WI38 (cell line): ENCODE measurements around the gene FIBP.

Source experiments
- H3K4me3 ChIP-seq: 2 replicates; pipeline ENCODE4 v1.5.1; 2011; ENCODE audit warnings: low read depth, mild to moderate bottlenecking, control low read depth, low read length
- TF ChIP-seq, protein P1 (sequence below): IDR thresholded peaks from 2 replicates; pipeline ENCODE4 v1.5.1; 2012; ENCODE audit warnings: low read depth, mild to moderate bottlenecking, control low read depth, low read length

The FIBP gene

DNA sequence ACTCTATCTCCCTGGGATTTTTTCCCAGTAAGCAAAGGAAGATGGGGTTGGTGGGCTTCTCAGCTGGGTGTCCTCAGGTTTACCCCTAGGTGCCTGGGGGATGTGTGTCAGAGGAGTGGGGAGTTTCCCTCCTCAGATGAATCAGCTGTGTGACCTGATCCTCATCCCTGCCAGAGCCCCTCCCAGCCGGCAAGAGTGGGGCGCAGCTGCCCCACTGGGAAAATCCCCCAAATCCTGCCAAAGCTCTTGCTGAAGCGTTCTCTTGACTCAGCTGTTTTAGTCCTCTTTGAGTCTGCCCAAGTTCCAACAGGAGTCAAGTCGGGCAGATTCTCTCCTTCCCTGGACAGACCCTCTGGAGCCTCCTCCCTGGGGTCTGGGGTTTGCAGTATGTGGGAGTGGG is 24.6 kb upstream of the FIBP start:
- TF ChIP-seq, protein P1, sequence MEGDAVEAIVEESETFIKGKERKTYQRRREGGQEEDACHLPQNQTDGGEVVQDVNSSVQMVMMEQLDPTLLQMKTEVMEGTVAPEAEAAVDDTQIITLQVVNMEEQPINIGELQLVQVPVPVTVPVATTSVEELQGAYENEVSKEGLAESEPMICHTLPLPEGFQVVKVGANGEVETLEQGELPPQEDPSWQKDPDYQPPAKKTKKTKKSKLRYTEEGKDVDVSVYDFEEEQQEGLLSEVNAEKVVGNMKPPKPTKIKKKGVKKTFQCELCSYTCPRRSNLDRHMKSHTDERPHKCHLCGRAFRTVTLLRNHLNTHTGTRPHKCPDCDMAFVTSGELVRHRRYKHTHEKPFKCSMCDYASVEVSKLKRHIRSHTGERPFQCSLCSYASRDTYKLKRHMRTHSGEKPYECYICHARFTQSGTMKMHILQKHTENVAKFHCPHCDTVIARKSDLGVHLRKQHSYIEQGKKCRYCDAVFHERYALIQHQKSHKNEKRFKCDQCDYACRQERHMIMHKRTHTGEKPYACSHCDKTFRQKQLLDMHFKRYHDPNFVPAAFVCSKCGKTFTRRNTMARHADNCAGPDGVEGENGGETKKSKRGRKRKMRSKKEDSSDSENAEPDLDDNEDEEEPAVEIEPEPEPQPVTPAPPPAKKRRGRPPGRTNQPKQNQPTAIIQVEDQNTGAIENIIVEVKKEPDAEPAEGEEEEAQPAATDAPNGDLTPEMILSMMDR = no peak
- H3K4me3 ChIP-seq = no peak overlapping the region

DNA sequence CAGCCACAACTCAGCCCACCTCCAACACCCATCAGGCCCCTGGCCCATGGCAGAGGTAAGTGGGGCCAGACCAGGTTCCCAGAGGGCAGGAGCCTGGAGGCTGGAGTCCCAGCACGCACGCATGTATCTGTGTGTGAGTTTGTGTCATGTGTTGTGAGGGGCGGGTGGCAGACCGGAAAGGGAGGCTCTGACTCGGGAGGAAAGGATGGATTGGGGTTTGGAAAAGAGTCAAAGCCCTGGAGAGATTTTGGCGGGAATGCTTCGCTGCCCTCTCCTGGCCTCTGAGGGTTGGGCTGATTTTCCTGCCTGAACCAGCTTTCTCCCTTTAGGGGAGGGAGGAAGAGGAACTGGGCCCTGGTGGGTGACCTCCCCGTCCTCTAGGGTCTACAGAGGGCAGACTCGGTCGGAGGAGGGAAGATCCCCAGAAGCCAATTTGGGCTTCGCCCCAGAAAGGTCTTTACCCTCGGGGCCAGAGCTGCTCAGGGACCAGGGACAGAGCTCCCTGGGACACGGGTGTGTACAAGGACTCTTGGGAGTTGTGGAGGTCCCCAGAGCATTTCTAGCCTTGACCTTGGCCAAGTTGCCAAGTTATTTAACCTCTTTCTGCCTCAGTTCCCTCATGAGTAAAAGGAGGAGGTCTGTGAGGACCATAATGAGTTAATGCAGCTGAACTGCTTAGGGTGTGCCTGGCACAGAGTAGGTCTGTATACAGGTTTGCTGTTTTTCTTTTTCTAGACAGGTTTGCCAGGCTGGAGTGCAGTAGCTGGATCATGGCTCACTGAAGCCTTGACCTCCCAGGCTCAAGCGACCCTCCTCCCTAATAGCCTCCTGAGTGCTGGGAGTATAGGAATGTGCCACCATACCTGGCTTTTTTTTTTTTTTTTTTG is 23.7 kb upstream of the FIBP start:
- TF ChIP-seq, protein P1 = no peak
- no peak overlapping the region for H3K4me3 ChIP-seq

DNA sequence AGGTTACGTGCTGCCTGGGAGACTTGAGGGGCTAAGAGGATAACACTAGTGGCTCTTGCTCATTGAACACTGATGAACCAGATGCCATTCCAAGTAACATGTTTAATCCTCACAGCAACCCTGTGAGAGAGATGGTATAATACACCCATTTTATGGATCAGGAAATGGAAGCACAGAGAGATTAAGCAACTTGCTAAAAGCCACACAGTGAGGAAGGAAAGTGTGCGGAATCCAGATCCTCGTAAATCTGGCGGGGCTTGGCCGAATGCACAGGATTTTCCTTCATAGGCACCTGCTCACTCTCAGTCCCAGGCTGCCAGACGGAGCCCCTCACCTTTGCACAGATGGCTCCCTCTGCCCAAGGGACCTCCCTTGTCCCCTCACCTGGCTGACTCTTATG is 19.6 kb upstream of the FIBP start:
- TF ChIP-seq, protein P1 = no peak
- H3K4me3 ChIP-seq = no peak overlapping the region

DNA sequence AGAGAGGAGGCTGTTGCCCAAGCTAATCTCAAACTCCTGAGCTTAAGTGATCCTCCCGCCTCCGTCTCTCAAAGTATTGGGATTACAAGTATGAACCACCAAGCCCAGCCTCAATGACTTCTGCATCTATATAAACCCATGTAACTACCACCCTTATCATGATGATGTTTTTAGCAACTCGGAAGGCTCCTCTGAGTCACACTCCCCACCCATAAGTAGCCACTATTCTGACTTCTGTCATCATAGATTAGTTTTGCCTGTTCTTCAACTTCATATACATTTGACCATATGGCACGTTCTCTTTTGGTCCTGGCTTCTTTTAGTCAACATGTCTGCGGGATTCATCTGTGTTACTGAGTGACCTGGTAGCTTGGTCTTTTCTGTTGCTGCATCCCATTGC is 18.3 kb upstream of the FIBP start:
- H3K4me3 ChIP-seq = no peak overlapping the region
- TF ChIP-seq, protein P1 = no peak

DNA sequence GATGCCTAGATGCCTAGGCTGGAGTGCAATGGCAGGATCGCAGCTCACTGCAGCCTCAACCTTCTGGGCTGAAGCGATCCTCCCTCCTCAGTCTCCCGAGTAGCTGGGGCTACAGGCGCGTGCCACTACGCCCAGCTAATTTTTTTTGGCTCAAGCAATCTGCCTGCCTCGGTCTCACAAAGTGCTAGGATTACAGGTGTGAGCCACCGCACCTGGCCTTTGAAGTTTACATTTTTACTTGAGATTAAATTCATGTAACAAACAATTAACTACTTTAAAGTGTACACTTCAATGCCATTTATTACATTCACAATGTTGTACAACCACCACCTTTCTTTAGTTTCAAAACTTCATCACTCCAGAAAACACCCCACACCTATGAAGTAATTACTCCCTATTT is 15.4 kb upstream of the FIBP start:
- H3K4me3 ChIP-seq = no peak overlapping the region

DNA sequence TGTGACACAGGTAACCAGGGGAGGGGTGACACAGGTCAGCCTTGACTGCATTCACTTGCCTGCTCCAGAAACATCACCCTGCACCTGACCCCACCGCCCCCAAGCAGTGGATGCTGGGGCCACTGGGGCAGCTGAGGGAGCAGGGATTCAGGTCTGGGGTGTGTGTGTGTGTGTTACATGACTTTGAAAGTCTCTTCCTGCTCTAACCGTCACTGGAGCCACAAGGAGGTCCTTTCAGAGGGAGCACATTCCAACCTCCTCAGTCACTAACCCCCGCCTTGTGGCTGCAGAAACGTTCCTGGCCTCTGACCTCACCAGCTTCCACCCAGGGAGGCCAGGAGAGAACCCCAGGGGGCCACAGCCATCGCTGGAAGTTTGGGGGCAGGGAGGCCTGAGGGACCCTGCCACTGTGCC is 14.8 kb upstream of the FIBP start:
- TF ChIP-seq, protein P1 = no peak
- H3K4me3 ChIP-seq = peak overlapping the region; percentile 24; the same call in 1 of the 2 replicates

More for the DNA sequence above, 15.4 kb upstream of the FIBP start:
- TF ChIP-seq, protein P1 = no peak

DNA sequence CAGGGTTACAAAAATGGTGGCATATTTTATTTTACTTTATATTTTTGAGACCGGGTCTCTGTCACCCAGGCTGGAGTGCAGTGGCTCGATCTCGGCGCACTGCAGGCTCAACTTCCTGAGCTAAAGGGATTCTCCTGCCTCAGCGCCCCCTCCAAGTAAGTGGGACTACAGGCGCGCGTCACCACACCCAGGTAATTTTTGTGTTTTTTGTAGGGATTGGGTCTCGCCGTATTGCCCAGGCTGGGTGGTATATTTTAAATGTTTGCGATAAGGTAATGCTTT is 12.6 kb upstream of the FIBP start:
- TF ChIP-seq, protein P1 = no peak
- H3K4me3 ChIP-seq = peak overlapping the region; percentile 93
